SK-N-SH (cell line): Measurements from ENCODE around the gene EEF1AKMT4. TPM values are rescaled to one million over a fixed set of nuclear protein-coding genes. Genes with fewer than 3 reads are reported as not detected.

ENCODE experiments used
- CTCF ChIA-PET: fragments of 300-600, 350-600 bp; formaldehyde crosslinking; extraction: SDS; loops from one replicate; lab custom pipeline; 2021; lab: Yijun Ruan, JAX
- POLR2A ChIA-PET: fragments of 350-600 bp; sonication (Branson Sonifier 250); formaldehyde crosslinking; extraction: SDS; loops from one replicate; lab custom pipeline; 2020; ENCODE audit warnings: antibody characterized with exemption, inconsistent platforms; lab: Yijun Ruan, JAX
- DNase-seq: peaks from one replicate; pipeline ENCODE4 v3.0.0; 2012
- H2AFZ ChIP-seq: fragments of 200-600 bp; sonication (generic); 2 replicates; pipeline ENCODE4 v1.8.1; 2016; ENCODE audit warnings: antibody characterized with exemption, mild to moderate bottlenecking, low read depth
- H3F3A ChIP-seq: fragments of 200-600 bp; sonication (generic); replicated peaks from 2 replicates; pipeline ENCODE3; 2016; ENCODE audit warnings: antibody characterized with exemption, mild to moderate bottlenecking; ENCODE audit not compliant: insufficient read depth
- H3K27ac ChIP-seq, 2 experiments: fragments of 200-500 bp in 1 of 2; fragments of 200-600 bp in 1 of 2; sonication (Bioruptor generic) in 1 of 2; sonication (generic), shearing (Covaris generic) in 1 of 2; 2 replicates each; pipeline versions ENCODE4 v1.5.1 to v1.6.1; 2014 to 2016; ENCODE audit warnings: low read depth in 2 of 2, inconsistent platforms in 1 of 2, low read length in 1 of 2, mild to moderate bottlenecking in 1 of 2, mixed read lengths in 1 of 2
- H3K27me3 ChIP-seq: fragments of 200-600 bp; sonication (generic), shearing (Covaris generic); 2 replicates; pipeline ENCODE4 v1.6.1; 2016; ENCODE audit warnings: mixed run types; ENCODE audit not compliant: insufficient read depth
- H3K36me3 ChIP-seq, 2 experiments: fragments of 200-500 bp in 1 of 2; fragments of 200-600 bp in 1 of 2; sonication (Bioruptor generic) in 1 of 2; sonication (generic) in 1 of 2; replicated peaks in 1 of 2; 2 replicates each; pipeline versions ENCODE3 to v1.5.1; 2014 to 2016; ENCODE audit warnings: low read length in 1 of 2, mild to moderate bottlenecking in 1 of 2; ENCODE audit not compliant: insufficient read depth in 2 of 2, control insufficient read depth in 1 of 2
- H3K4me1 ChIP-seq, 2 experiments: fragments of 200-500 bp in 1 of 2; fragments of 200-600 bp in 1 of 2; sonication (Bioruptor generic) in 1 of 2; sonication (generic), shearing (Covaris generic) in 1 of 2; 2 replicates each; pipeline versions ENCODE4 v1.5.1 to v1.6.1; 2014 to 2016; ENCODE audit warnings: low read depth in 1 of 2, low read length in 1 of 2, mixed run types in 1 of 2; ENCODE audit not compliant: insufficient read depth in 2 of 2, control insufficient read depth in 1 of 2
- H3K4me2 ChIP-seq: fragments of 200-600 bp; sonication (generic), shearing (Covaris generic); 2 replicates; pipeline ENCODE4 v1.6.1; 2017; ENCODE audit warnings: mixed run types
- H3K4me3 ChIP-seq, 2 experiments: fragments of 200-500 bp in 1 of 2; fragments of 200-600 bp in 1 of 2; sonication (Bioruptor generic) in 1 of 2; sonication (generic), shearing (Covaris generic) in 1 of 2; 2 replicates each; pipeline versions ENCODE4 v1.5.1 to v1.8.1; 2014 to 2016; ENCODE audit warnings: low read depth in 2 of 2, inconsistent platforms in 1 of 2, low read length in 1 of 2, mild to moderate bottlenecking in 1 of 2, mixed read lengths in 1 of 2, moderate library complexity in 1 of 2
- H3K79me2 ChIP-seq: fragments of 200-600 bp; sonication (generic); 2 replicates; pipeline ENCODE4 v1.8.1; 2017; ENCODE audit warnings: mild to moderate bottlenecking; ENCODE audit not compliant: insufficient read depth
- H3K9ac ChIP-seq: fragments of 200-600 bp; sonication (generic); 2 replicates; pipeline ENCODE4 v1.6.1; 2017; ENCODE audit warnings: mixed run types
- H3K9me2 ChIP-seq: fragments of 200-600 bp; sonication (generic); 2 replicates; pipeline ENCODE4 v1.6.1; 2017; ENCODE audit warnings: mixed run types
- H3K9me3 ChIP-seq: fragments of 200-600 bp; sonication (generic); 2 replicates; pipeline ENCODE4 v1.6.1; 2017; ENCODE audit warnings: mixed run types, mild to moderate bottlenecking, moderate library complexity
- H4K20me1 ChIP-seq: fragments of 200-600 bp; sonication (generic); 2 replicates; pipeline ENCODE4 v1.6.1; 2017; ENCODE audit warnings: mild to moderate bottlenecking, mixed run types; ENCODE audit not compliant: insufficient read depth
- ELF1 ChIP-seq: IDR thresholded peaks from 2 replicates; pipeline ENCODE4 v1.4.0; 2012
- EP300 ChIP-seq, 2 experiments: IDR thresholded peaks; 2 replicates each; pipeline versions ENCODE4 v1.4.0 to v1.6.1; 2012; ENCODE audit warnings: borderline replicate concordance in 1 of 2, low read depth in 1 of 2, low read length in 1 of 2
- GABPA ChIP-seq: IDR thresholded peaks from 2 replicates; pipeline ENCODE4 v1.4.0; 2012; ENCODE audit warnings: low read depth, mild to moderate bottlenecking
- GATA2 ChIP-seq: sonication (generic); formaldehyde crosslinking; IDR thresholded peaks from 2 replicates; pipeline ENCODE4 v1.5.0; 2020; ENCODE audit warnings: mild to moderate bottlenecking, missing genetic modification reagents
- JUND ChIP-seq: IDR thresholded peaks from 2 replicates; pipeline ENCODE4 v1.4.0; 2012
- MEF2A ChIP-seq: IDR thresholded peaks from 2 replicates; pipeline ENCODE4 v1.4.0; 2012; ENCODE audit warnings: low read depth, borderline replicate concordance
- MXI1 ChIP-seq: IDR thresholded peaks from 2 replicates; pipeline ENCODE4 v1.6.1; 2012; ENCODE audit warnings: mild to moderate bottlenecking, low read depth, low read length, improper control_type of control experiment
- NFIC ChIP-seq: IDR thresholded peaks from 2 replicates; pipeline ENCODE4 v1.4.0; 2012; ENCODE audit warnings: borderline replicate concordance
- NRF1 ChIP-seq: IDR thresholded peaks from 2 replicates; pipeline ENCODE4 v1.6.1; 2012; ENCODE audit warnings: low read depth, mild to moderate bottlenecking, low read length
- RCOR1 ChIP-seq: fragments of 150-350 bp; IDR thresholded peaks from 2 replicates; pipeline ENCODE4 v1.6.1; 2017; ENCODE audit warnings: antibody characterized with exemption, low read length
- SMC3 ChIP-seq: IDR thresholded peaks from 2 replicates; pipeline ENCODE4 v1.6.1; 2012; ENCODE audit warnings: low read depth, low read length, improper control_type of control experiment
- TCF12 ChIP-seq: IDR thresholded peaks from 2 replicates; pipeline ENCODE4 v1.4.0; 2012
- YY1 ChIP-seq: IDR thresholded peaks from 2 replicates; pipeline ENCODE4 v1.4.0; 2012; ENCODE audit warnings: low read depth, mild to moderate bottlenecking
- WGBS: methylation state at CpG from one replicate; pipeline ENCODE4 v1.1.6; 2017; ENCODE audit warnings: low lambda C conversion rate; 5-methylcytosine and 5-hydroxymethylcytosine counted together
- polyA plus RNA-seq, 3 experiments: library from polyadenylated mRNA; depleted of rRNA; stranded (reverse); fragments of >200 nt; gene quantifications; 2 replicates each; pipeline ENCODE4 v1.2.3, GENCODE V29; 2012
- TF ChIP-seq, protein P1 (sequence below): IDR thresholded peaks from 2 replicates; pipeline ENCODE4 v1.4.0; 2012; ENCODE audit warnings: low read depth, borderline replicate concordance
- TF ChIP-seq, protein P2 (sequence below): IDR thresholded peaks from 2 replicates; pipeline ENCODE4 v1.4.0; 2012; ENCODE audit warnings: low read depth
- TF ChIP-seq, protein P3 (sequence below): fragments of 200-600 bp; sonication (generic); IDR thresholded peaks from 2 replicates; pipeline ENCODE4 v1.6.1; 2017; ENCODE audit warnings: antibody characterized with exemption, mild to moderate bottlenecking, moderate library complexity

EEF1AKMT4 gene
- polyA plus RNA-seq, 1 of the 3 experiments (the other 2 are of a cell fraction) = 9.3 TPM

DNA sequence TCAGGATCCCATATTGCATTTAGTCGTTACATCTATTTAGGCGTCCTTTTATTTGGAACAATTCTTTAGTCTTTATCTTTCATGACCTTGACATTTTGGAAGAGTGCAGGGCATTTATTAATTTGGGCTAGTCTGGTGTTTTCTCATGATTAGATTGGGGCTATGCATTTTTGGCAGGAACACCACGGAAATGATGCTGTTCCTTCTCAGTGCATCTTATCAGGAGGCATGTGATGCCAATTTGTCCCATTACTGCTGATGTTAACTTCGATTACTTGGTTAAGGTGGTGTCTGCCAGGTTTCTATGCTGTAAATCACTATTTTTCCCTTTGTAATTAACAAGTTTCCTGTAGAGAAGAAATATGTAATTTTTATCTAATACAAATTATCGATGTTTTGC lies 38.2 kb upstream of the EEF1AKMT4 start (continued):
- TF ChIP-seq MEF2A = no peak
- no peak for TF ChIP-seq GABPA
- TF ChIP-seq, protein P1, sequence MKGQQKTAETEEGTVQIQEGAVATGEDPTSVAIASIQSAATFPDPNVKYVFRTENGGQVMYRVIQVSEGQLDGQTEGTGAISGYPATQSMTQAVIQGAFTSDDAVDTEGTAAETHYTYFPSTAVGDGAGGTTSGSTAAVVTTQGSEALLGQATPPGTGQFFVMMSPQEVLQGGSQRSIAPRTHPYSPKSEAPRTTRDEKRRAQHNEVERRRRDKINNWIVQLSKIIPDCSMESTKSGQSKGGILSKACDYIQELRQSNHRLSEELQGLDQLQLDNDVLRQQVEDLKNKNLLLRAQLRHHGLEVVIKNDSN = peak; percentile 7; the same call in 1 of the 2 replicates
- TF ChIP-seq, protein P2, sequence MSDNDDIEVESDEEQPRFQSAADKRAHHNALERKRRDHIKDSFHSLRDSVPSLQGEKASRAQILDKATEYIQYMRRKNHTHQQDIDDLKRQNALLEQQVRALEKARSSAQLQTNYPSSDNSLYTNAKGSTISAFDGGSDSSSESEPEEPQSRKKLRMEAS = no peak

DNA sequence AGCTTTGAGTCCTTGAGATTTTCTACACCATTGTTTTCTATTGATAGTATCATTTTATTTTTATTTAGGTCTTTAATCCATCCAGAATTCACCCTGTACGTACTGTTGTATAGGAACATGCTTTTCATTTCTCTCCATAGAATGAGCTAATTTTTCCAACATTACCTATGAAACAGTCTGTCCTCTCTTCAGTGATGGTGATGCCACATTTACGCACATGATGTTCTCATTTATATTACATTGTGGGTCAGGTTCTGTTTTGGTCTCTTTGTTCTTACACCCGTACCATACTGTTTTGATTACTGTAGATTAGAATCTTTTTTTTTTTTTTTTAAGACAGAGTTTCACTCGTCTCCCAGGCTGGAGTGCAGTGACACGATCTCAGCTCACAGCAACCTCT lies 37.8 kb upstream of the EEF1AKMT4 start:
- POLR2A ChIA-PET = interaction anchor here (0.9 kb wide), 1 partner anchor 16 kb away, joined by 5 read pairs; no protein-coding TSS in a partner anchor
- no peak for TF ChIP-seq GATA2 (CRISPR knock-in tag)
- TF ChIP-seq YY1 = no peak
- TF ChIP-seq JUND = no peak
- TF ChIP-seq MXI1 = no peak
- TF ChIP-seq NFIC = no peak
- no peak for TF ChIP-seq NRF1

DNA sequence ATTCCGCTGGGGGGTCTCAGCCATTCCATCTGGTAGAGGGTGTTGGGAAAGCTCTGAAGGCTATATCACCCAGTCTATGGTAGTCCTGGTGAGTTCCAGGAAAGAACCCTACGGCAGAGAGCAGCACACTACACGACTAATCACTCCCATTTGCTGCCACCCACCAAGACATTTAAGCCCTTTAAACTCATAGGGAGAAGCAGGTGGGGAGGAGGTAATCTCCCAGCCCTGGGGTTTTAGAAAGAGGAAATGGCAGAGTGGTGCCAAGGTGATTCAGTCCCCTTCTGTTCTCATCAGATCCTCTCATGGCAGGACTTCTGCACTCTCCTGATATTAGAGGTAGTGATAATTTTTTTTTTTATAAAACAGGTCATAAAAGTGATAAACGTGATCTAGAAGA lies 30.7 kb upstream of the EEF1AKMT4 start:
- Histone ChIP-seq H3K36me3 (no peaks in the 10 kb centered on the region), H2AFZ (no peak overlapping the region), H3K27ac (no peak overlapping the region), H3K27me3 (no peaks in the 10 kb centered on the region), H3K9me2 (no peaks in the 10 kb centered on the region), H3K9ac (no peak overlapping the region)
- DNase-seq = no peak
- CTCF ChIA-PET = interaction anchor here (5.2 kb wide), 1 partner anchor 9 kb away, joined by 61 read pairs; the partner anchor contains the start of gene VWA5B2
- no peak for TF ChIP-seq MEF2A
- TF ChIP-seq SMC3 = no peak
- no peak for TF ChIP-seq ELF1
- TF ChIP-seq, protein P1 = no peak
- no peak for TF ChIP-seq EP300 (IDR thresholded peaks at IDR 0.05; ENCODE audit: borderline replicate concordance in 1 of 2, low read depth in 1 of 2, low read length in 1 of 2)
- TF ChIP-seq RCOR1 = no peak
- TF ChIP-seq, protein P2 = no peak
- TF ChIP-seq MXI1 = no peak
- no peak for TF ChIP-seq TCF12
- TF ChIP-seq, protein P3, sequence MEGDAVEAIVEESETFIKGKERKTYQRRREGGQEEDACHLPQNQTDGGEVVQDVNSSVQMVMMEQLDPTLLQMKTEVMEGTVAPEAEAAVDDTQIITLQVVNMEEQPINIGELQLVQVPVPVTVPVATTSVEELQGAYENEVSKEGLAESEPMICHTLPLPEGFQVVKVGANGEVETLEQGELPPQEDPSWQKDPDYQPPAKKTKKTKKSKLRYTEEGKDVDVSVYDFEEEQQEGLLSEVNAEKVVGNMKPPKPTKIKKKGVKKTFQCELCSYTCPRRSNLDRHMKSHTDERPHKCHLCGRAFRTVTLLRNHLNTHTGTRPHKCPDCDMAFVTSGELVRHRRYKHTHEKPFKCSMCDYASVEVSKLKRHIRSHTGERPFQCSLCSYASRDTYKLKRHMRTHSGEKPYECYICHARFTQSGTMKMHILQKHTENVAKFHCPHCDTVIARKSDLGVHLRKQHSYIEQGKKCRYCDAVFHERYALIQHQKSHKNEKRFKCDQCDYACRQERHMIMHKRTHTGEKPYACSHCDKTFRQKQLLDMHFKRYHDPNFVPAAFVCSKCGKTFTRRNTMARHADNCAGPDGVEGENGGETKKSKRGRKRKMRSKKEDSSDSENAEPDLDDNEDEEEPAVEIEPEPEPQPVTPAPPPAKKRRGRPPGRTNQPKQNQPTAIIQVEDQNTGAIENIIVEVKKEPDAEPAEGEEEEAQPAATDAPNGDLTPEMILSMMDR = no peak
- TF ChIP-seq, all 33 proteins: peak for 0
- H3K4me3 ChIP-seq = no peak overlapping the region
- H3F3A ChIP-seq = no peaks in the 10 kb centered on the region
- WGBS = 57% methylated on average over 4 of the region's 4 CpGs
- no peaks in the 10 kb centered on the region for H3K4me1 ChIP-seq
- H3K79me2 ChIP-seq = no peaks in the 10 kb centered on the region
- H3K4me2 ChIP-seq = no peak overlapping the region
- H3K9me3 ChIP-seq = no peaks in the 10 kb centered on the region
- no peaks in the 10 kb centered on the region for H4K20me1 ChIP-seq
- POLR2A ChIA-PET = no interaction called here

More for the DNA sequence above, 37.8 kb upstream of the EEF1AKMT4 start:
- Histone ChIP-seq H3K79me2 (no peaks in the 10 kb centered on the region), H3K9ac (no peak overlapping the region), H3K4me3 (no peak overlapping the region), H3K4me2 (no peak overlapping the region), H3K36me3 (no peaks in the 10 kb centered on the region), H3K27ac (peak overlapping the region in 1 of 2 experiments; percentile 86; a peak in 2 of 4 replicates), H3K27me3 (peaks cover 11% of the 10 kb centered on the region; the same call in 1 of the 2 replicates), H3K9me2 (no peaks in the 10 kb centered on the region), H2AFZ (no peak overlapping the region), H3K4me1 (peaks cover 0 to 3% of the 10 kb centered on the region in 2 experiments; a peak in 1 of 4 replicates), H4K20me1 (no peaks in the 10 kb centered on the region), H3K9me3 (no peaks in the 10 kb centered on the region), H3F3A (no peaks in the 10 kb centered on the region)
- CTCF ChIA-PET = interaction anchor here (0.6 to 5.3 kb wide), 3 partner anchors 17 to 76 kb away, joined by 3 to 48 read pairs (median 17); partner anchors contain the start of genes EEF1AKMT4 and VWA5B2
- DNase-seq = peak; percentile 56
- WGBS = 24% methylated on average over 5 of the region's 5 CpGs
